NCI-H526 (cell line): Measurements from ENCODE around the gene PEX5.
"Not testable (repeated sequence)": the region's sequence is repeated elsewhere in the genome, so short reads cannot be mapped to it uniquely, and the experiment has no call there.

Experiments
- DNase-seq, 2 experiments: peaks; one replicate each; lab custom pipeline; 2025; lab: John Stamatoyannopoulos, UW

The PEX5 gene

GRCh38 chr12:7213745-7214144 is 24.3 kb downstream of the PEX5 start:
- not testable (repeated sequence) for DNase-seq

- no peak for DNase-seq
Observed at GRCh38 chr12:7217475-7218069, 28.1 kb downstream of the PEX5 start.

- peak; percentile 59 to 89 for DNase-seq
Observed at GRCh38 chr12:7219599-7220243, 30.2 kb downstream of the PEX5 start.

- DNase-seq, result no peak
Observed at GRCh38 chr12:7221486-7221885, 32.0 kb downstream of the PEX5 start.

GRCh38 chr12:7229741-7230140 is 40.3 kb downstream of the PEX5 start:
- no peak for DNase-seq

GRCh38 chr12:7241404-7242005 is 52.0 kb downstream of the PEX5 start:
- no peak for DNase-seq

- no peak for DNase-seq
Observed at GRCh38 chr12:7242176-7243101, 53.0 kb downstream of the PEX5 start.

- not testable (repeated sequence) for DNase-seq
Observed at GRCh38 chr12:7251328-7251996, 62.0 kb downstream of the PEX5 start.

- no peak for DNase-seq
Observed at GRCh38 chr12:7259060-7259459, 69.6 kb downstream of the PEX5 start.
